COLO829 (cell line): ENCODE data around the gene GPR4.
"Not testable (repeated sequence)": the region's sequence is repeated elsewhere in the genome, so short reads cannot be mapped to it uniquely, and the experiment has no call there.

Experiments
- DNase-seq: peaks from one replicate; pipeline ENCODE4 v3.0.0; 2012; ENCODE audit warnings: low spot score

Gene GPR4

DNA sequence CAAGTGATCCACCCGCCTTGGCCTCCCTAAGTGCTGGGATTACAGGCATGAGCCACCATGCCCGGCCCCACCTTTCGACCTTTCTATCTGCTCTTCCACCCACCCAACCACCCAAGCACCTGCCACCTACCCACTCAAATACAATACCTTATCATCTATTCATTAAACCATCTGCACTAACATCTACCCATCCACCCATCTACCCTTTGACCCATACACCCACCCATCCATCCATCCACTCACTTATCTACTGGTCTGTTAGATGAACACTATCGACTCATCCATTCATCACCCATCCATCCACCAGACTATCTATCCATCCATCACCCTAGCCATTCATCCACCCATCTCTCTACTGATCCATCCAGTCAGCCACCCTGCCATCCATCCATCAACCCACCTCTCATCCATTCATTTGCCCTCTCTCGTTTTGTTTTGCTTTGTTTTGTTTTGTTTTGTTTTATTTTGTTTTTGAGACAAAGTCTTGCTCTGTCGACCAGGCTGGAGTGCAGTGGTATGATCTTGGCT lies 20.0 kb upstream of the GPR4 start:
- no peak for DNase-seq

DNA sequence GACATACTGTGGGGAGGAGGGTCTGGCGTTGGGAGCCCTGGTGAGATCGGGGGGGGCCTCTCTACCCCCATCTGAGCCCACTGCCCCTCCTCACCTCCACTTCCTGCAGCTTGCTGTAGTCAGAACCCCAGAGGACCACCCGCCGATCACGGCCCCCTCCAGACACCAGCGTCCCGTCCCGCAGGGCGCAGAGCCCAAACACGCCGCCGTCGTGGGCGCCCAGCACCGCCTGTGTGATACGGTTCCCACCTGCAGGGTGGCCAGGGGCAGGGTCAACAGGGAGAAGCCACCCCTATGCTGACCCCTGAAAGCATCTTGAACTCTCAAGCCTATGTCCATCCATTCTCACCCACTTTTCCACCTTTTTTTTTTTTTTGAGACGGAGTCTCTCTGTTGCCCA lies 19.4 kb upstream of the GPR4 start:
- DNase-seq = no peak

DNA sequence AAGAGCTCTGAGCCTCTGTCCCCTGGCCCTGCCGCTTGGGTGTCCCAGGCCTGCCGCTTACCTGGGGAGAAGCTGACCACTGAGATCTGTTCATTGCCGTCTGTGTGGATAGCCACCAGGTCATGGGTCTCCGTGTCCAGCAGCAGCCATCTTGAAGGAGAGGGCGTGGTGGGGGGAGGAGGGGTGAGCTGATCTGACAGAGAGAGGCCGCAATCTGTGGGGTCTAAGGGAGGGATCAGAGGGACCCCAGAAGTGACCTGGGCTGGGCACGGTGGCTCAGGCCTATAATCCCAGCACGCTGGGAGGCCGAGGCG lies 14.6 kb upstream of the GPR4 start:
- DNase-seq = no peak

DNA sequence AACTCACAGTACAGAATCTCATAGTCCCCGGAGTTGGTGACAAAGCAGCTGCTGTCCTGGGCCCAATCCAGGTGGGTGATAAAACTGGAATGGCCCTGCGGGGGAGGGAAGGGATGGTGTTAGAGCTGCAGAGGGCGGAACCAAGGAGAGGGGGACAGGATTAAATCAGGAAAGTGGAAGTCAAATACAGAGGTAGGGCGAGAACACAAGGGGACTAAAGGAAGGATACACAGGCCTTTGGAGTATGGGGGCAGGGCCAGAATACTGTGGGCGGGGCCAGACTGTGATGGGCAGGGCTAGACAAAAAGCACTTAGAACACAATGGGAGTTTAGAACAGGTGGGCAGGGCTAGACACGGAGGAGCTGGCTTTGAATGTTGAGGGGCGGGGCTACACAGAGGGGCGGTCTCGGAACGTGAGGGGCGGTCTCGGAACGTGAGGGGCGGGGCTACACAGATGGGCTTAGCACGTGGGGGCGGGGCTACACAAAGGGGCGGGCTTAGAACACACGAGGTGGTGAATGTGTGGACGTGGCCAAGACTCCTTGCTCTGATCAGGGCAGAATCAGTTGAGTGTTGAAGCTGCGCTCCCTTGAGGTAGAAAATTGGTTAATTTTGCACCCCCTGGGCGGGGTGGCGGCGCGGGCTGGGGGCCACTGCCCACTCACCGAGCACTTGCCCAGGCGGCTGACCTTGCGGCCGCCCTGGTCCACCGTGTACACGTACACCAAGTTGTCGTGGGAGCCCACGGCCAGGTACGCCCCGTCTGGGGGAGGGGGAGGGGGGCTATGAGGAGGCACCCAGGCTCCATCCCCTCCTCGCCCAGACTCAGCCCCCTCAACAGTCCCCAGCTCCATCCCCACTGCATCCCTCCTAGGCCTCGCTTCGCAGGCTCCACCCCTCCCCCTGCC lies 14.0 kb upstream of the GPR4 start:
- peak; percentile 96 for DNase-seq

DNA sequence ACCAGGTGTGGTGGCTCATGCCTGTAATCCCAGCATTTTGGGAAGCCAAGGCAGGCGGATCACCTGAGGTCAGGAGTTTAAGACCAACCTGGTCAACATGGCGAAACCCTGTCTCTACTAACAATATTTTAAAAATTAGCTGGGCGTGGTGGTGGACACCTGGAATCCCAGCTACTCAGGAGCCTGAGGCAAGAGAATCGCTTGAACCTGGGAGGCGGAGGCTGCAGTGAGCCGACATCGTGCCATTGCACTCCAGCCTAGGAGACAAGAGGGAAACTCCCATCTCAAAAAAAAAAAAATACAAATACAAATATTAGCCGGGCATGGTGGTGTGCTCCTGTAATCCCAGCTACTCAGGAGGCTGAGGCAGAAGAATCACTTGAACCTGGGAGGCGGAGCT lies 13.0 kb upstream of the GPR4 start:
- DNase-seq = not testable (repeated sequence)

DNA sequence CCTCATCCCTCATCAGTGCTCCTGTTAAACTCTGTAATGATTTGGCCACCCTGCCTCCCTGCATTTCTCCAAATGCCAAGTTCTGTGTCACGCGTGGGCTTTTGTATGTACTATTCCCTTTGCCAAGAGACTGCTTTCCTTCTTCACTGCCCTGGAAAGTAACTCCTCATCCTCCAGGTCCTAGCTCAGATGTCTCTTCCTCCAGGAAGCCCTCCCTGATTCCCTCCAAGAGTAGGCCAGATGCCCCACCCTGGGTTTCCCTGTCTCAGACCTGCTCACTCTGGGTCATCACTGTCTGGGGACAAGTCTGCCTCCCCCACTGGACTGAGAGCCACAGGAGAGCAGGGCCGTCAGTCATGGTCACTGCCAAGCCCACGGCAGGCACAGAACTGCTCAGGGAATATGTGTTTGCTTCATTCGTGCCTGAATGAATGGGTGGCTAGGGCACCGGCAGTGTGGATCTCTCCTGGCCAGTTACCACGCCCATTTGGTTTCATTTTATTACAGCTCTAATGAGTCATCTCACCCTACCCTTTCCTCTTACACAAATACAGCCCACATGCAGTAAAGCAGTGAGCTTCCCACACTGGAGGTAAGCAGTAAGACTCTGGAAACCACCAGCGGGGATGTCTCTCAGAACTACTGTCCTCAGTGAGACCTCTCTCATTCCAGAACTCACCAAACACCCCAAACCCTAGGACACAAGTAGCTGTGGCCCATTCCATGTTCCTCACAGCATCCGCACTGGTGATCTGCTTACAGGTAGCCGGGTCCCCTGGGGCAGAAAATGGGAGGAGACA lies 12.1 kb upstream of the GPR4 start:
- peak; percentile 95 for DNase-seq

DNA sequence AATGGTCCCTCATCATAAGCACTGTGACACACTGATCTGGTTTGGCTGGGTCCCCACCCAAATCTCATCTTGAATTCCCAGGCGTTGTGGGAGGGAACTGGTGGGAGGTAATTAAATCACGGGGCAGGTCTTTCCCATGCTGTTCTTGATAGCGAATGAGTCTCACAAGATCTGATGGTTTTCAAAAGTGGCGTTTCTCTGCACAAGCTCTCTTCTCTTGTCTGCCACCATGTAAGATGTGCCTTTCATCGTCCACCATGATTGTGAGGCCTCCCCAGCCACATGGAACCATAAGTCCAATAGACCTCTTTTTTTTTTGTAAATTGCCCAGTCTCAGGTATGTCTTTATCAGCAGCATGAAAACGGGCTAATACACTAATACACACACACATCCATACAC lies 6.9 kb upstream of the GPR4 start:
- no peak for DNase-seq

DNA sequence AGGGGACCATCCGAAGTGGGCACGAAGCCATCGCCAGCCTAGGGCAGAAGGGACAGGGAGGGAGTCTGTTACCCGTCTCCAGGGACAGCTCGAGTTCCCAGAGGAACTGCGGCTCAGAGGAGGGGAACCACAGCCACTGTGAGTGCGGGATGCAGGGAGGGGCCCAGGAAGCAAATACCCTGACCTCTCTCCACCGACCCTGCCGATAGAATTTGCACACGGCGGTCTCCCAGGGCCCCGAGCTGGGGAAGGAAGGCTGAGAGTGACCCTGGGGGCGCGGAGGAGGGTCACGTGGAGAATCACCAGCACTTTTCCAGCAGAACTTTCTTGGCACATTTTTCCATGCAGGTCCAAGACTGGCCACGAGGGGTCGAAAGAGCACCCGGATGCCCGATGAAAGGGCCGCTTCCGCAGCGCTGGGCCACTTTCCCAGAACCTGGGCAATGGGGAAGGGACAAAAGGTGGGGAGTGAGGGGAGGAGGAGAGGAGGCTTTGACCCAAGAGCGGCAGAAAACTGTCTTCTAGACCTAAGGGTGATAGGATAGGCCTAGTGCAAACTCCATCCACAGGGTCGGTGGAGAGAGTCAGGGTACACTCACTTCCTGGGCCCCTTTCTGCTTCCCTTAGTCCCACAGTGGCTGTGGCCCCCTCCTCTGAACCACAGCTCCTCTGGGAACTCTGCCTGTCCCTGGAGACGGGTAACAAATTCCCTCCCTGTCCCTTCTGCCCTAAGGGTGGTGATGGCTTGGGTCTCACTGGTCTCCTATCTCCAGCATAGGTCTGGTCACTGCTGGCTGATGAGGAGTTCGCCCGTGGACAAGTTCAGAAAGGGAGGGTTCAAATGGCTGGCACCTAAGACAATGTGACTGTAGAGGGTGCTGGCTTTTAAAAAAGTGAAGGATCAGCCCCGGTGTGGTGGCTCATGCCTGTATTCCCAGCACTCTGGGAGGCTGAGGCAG lies 5.3 kb upstream of the GPR4 start:
- peak; percentile 69 for DNase-seq

DNA sequence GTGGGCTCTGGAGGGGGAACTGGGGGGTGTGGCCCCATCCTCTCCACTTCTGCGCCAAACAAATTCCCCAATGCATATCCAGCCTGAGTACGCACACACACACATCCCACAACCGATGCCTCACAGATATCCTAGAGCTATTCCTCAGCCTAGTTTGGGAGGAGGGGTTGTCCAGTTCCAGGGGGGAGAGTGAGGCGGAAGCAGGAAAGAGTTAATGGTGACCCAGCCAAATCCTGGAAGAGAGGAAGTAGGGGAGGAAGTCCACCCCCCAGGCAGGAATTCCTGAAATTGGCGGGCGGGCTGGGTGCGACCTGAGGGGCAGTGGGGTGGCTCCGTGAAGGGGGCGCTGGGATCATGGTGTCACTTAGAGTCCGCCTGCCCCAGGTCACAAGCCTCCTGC lies 897 bp downstream of the GPR4 start:
- DNase-seq = no peak

DNA sequence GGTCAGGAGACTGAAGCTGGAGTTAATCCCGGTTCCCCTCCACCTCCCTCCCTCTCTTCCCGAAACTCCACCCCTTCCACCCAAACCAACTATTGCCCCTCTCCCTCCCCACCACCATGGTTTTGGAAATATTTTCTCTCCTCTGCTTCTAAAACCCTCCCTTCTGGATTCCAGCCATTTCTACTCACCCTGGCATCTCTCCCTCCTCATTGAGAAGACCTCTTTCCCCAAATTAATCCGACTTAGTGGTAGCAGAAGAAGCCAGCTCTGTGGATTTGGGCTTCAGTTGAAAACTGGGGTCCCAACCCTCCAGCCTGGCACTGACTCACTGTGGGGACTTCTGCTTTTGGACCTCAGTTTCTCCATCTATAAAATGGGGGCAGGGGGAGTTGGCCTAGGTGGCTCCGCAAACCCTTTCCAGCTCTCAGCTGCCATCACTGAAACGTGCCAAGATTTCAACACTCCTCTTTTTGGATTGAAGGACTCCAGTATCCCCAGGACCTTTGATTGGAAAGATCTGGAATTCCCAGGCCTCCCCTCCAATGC lies 1.6 kb downstream of the GPR4 start:
- no peak for DNase-seq

DNA sequence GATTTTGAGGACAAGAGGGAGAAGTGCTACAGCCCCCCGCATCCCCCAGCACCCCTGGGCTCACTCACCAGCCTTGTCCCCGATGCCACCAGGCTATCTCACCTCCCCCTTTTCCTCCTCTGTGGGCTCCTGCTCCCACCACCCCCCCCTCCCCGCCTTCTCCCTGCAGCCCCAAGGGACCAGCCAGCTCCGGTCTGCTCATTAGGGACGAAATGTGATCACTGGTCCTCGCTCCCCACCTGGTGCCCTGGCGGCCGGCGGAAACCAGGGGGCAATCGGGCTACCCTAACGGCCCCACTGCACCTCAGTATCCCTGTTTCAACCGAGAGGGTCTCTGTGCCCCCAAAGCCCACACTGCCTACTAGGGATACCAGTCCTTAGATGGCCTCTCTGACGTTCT lies 2.7 kb downstream of the GPR4 start:
- DNase-seq = no peak

DNA sequence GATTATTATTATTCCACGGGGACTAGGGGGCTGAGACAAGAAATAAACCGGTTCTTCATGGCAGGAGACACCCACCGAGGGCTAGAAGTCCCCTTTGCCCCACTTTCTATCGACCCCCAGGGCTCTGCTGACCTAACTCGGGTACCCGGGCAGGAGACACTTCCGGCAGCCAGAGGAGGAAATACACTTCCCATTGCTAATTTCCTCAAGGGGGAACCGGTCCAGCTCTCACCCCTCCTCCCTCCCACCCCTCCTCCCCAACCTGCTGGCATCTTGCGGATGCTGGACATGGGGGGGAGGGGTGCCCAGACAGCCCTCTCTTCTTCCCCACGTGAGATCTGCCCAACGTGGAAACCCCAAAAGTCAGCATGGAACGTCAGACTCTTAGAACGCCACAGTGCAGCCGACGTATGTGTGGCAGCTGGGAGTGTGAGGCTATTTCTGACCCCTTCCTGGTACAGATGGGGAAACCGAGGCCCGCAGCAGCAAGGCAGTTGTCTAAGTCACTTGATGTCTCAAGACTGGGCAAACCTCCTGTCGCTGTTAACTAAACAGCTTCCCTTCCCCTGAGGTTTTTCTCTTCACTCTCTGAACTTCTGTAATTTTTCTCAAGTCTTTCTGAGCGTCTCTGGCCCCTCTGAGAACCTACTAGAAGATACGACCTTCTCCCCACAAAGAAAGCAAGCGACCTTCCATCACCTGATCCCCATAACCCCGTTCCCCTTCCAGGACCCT lies 3.6 kb downstream of the GPR4 start:
- DNase-seq = no peak

DNA sequence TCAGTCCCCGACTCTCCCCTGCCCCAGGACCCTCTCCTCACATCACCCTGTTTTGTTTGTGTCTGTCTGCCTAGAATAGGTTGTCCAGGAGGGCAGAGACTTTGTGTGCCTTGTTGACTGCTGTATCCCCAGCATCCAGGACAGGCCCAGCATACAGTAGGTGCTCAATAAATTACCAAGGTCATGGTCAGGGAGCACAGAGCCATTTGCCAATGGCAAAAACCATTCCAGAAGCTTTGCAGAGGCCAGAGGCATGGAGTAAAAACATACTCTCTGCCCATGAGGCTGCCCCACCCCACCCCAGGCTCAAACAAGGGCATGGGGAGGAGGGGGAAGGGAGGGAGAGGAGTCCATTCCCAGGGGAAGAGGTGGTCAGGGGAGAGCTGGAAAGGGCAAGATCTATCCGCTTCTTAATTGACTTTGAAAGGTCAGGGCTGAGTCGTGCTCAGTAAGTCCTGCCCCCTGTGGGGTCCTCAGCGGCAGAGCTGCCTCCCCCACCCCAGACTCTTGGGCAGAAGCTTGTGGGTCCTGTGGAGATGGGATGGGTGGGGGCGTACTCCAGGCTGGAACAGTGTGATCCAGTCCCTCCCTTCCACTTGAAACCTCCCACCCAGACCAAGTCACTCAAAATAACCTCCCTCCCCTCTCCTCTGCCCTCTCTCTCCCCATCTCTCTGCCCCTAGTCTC lies 4.4 kb downstream of the GPR4 start:
- no peak for DNase-seq

DNA sequence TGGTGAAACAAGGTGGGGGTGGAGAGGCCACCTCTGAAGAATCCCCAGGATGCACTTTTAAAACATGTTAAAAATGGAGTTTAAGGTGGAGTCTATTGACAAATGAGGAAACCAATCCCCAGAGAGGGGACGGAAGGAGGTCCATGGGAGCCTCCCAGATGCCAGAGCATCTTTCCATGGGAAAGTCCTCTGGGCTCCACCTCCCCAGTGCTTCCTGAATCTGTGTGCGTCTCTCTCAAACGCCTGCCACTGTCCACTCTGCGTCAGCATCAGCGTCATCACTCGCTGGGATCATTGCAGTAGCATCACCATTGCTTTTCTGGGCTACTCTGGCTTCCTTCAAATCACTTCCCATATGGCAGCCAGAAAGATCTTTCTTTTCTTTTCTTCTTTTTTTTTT lies 6.2 kb downstream of the GPR4 start:
- no peak for DNase-seq

DNA sequence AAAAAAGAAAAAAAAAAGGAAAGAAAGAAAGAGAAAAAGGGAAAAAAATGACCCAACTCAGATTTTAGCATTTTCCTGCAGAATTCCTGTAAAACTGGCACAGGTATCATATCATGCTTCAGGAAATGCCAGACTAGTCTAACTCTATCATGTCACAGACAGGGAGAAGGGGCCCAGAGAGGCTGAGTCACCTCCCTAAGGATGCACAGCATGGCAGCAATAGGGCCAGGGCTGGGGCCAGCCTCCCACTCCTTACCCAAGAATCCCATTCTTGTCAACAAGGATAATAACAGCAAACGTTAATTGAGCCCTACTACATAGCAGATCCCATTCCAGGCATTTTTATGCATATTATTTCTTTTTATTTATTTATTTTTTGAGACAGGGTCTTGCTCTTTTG lies 8.5 kb downstream of the GPR4 start:
- no peak for DNase-seq

DNA sequence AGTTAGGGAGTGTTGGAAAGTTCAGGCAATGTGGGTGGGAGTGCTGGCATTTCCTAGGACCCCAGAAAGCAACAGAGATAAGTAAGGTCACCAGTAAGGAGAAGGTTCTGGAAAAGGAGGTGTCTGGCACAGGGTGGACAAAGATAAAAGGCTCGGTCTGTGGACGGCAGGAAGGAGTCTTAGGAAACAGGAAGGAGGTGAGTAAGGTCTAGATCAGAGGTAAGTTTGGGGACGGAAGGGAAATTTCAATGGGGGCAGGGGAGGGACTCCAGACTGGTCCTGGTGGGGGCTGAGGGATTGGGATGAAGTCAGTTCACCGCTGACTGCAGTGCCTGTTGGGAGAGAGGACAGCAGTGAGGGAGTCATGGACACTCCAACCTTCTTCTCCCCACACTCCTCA lies 9.6 kb downstream of the GPR4 start:
- no peak for DNase-seq

DNA sequence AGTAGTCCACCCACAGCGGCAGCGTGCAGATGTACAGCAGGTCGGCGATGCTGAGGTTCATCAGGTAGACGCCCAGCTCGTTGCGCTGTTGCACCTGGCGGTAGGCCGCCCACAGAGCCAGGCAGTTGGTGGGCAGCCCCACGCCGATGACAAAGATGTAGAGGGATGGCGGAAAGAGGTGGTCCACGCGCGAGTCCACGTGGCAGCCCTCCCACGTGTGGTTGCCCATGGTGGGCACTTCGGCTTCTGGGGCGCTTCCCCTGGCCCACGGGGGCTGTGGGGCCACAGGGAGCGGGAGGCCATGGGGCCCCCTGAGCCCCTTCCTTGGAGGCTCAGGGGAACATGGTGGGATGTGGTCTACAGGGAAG lies 10.4 kb downstream of the GPR4 start:
- no peak for DNase-seq

DNA sequence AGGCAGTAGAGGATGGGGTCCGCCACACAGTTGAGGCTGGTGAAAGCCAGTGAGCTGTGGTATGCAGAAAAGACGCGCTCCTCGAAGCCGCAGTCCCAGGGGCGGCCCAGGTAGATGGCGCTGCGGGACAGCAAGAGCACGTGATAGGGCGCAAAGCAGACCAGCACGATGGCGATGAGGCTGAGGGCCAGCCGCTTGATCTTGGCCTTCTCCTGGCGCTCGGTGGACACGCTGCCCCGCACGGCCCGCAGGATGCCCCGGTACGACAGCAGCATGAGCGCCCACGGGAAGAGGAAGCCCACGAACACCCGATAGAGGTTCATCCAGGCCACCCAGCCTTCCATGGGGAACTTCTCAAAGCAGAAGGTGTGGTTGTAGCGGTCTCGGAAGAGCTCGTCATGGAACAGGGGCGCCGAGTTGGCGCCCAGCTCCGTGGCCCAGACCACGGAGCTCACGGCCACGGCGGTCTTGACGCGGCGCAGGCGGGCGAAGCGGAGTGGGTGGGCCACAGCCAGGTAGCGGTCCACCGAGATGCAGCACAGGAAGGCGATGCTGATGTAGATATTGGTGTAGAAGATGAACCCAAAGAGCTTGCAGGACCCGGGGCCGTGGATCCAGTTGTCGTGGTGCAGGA lies 10.9 kb downstream of the GPR4 start:
- no peak for DNase-seq

DNA sequence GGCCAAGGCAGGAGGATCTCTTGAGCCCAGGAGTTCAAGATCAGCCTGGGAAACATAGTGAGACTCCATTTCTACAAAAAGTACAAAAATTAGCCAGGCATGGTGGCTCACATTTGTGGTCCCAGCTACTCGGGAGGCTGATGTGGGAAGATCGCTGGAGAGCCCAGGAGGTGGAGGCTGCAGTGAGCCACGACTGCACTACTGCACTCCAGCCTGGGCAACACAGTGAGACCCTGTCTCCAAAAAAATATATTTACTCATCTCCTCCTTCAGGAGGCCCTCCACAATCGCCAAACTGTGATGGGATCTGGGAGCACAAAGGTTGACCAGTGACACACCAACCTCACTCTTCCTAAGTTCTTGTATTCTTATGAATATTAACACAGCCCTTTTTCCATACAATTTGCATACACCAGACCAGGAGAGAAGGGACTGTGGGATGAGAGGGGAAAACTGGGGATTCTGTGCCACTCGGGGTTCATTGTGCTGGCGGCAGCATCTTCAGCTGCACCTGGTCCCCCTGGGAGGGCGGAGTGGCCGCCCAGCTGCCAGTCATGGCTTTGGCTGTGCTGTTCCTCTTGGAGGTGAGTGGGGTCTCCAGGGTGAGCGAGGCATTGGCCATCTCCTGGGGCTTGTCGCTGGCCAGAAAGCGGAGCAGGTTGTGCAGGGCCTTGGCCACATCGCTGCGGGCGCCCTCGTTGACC lies 11.6 kb downstream of the GPR4 start:
- DNase-seq = no peak

DNA sequence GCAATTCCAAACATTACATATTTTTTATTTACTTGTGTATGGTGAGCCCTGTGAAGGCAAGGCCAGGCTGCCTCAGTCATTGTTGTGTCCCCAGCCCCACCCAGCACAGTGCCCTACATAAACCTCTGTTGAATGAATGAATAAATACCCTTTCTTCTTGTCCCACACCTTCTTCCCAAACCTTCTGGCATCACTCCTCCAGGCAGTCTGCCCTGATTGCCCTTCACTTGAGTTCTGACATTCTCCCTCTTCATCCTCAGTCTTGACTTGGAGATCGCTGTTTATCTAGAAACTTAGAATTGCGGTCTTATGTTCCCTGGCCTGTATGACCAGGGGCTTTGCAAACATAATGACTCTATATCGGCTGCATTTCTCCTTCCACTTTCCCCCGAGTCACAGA lies 12.2 kb downstream of the GPR4 start:
- DNase-seq = no peak
